Transverse colon (tissue), 4 donors: Measurements from ENCODE around the gene NKAIN2. TPM values are rescaled to one million over a fixed set of nuclear protein-coding genes. Genes with fewer than 3 reads are reported as not detected.

Source experiments
- DNase-seq: peaks from one replicate; pipeline ENCODE4 v3.0.0-alpha.2; 2019
- H3K27ac ChIP-seq, 4 donors: fragments of 200-600 bp; sonication (generic); 2 replicates each; pipeline ENCODE4 v1.5.1; 2016 to 2018; ENCODE audit warnings: inconsistent platforms in 4 of 4
- H3K27me3 ChIP-seq: fragments of 200-600 bp; sonication (generic); 2 replicates; pipeline ENCODE4 v1.5.1; 2017; ENCODE audit warnings: inconsistent platforms
- H3K36me3 ChIP-seq, 4 donors: fragments of 200-600 bp; sonication (generic); 2 replicates each; pipeline ENCODE4 v1.5.1; 2017 to 2019; ENCODE audit warnings: inconsistent platforms in 4 of 4
- H3K4me1 ChIP-seq, 4 donors: fragments of 200-600 bp; sonication (generic); 2 replicates each; pipeline ENCODE4 v1.5.1; 2017 to 2020; ENCODE audit warnings: inconsistent platforms in 4 of 4
- H3K4me3 ChIP-seq, 4 donors: fragments of 200-600 bp; sonication (generic); 1 replicate in 1 of 4; 2 replicates in 3 of 4; pipeline versions ENCODE4 v1.5.1 to v1.6.1; 2017 to 2019; ENCODE audit warnings: inconsistent platforms in 4 of 4
- H3K9me3 ChIP-seq, 2 donors: fragments of 200-600 bp; sonication (generic); 2 replicates each; pipeline ENCODE4 v1.5.1; 2017 to 2019; ENCODE audit warnings: inconsistent platforms in 2 of 2
- EP300 ChIP-seq: sonication (generic); formaldehyde crosslinking; IDR thresholded peaks from one replicate; pipeline ENCODE4 v1.6.1; 2017; ENCODE audit warnings: antibody characterized with exemption, low read depth
- POLR2A ChIP-seq: fragments of 450-650 bp; IDR thresholded peaks from one replicate; pipeline ENCODE4 v1.6.1; 2016; ENCODE audit warnings: antibody characterized with exemption, mild to moderate bottlenecking, moderate library complexity
- POLR2AphosphoS5 ChIP-seq, 3 donors: sonication (generic); formaldehyde crosslinking; IDR thresholded peaks; one replicate each; pipeline ENCODE4 v1.6.1; 2016; ENCODE audit warnings: antibody characterized with exemption in 3 of 3
- WGBS, 2 donors: methylation state at CpG; one replicate each; pipeline ENCODE4 v1.1.5; 2018; ENCODE audit warnings: low coverage in 1 of 2; 5-methylcytosine and 5-hydroxymethylcytosine counted together
- in situ Hi-C, 4 donors: fragments of 200-750 bp; cut with MboI; loops; one replicate each; pipeline versions ENCODE4 v1.15.0 to v1.15.1; 2017; ENCODE audit warnings: low sequenced_read_pairs in 3 of 4, low pct_ligation_motif_present in 1 of 4, low pct_unique_long_range_greater_than_20kb in 1 of 4
- intact Hi-C: fragments of 100-400 bp; cut with DNase I; formaldehyde crosslinking; loops from one replicate; pipeline ENCODE4 v1.15.1; 2023; ENCODE audit warnings: low total_unique reads
- total RNA-seq, 4 donors: library from RNA; depleted of rRNA; stranded (reverse); fragments of >200 nt; gene quantifications; one replicate each; pipeline ENCODE4 v1.1.0, GENCODE V29; 2016
- TF ChIP-seq, protein P1 (sequence below), 5 experiments: fragments of 200-600 bp in 3 of 5; fragments of 450-650 bp in 2 of 5; sonication (generic) in 3 of 5; IDR thresholded peaks; 1 replicate in 2 of 5; 2 replicates in 3 of 5; pipeline ENCODE4 v1.5.1; 2016 to 2017; ENCODE audit warnings: antibody characterized with exemption in 5 of 5, inconsistent platforms in 3 of 5, mild to moderate bottlenecking in 2 of 5, moderate library complexity in 1 of 5

NKAIN2 gene
- total RNA-seq, 4 donors from 2014 or later: 0.32 TPM; not detected in 3

DNA sequence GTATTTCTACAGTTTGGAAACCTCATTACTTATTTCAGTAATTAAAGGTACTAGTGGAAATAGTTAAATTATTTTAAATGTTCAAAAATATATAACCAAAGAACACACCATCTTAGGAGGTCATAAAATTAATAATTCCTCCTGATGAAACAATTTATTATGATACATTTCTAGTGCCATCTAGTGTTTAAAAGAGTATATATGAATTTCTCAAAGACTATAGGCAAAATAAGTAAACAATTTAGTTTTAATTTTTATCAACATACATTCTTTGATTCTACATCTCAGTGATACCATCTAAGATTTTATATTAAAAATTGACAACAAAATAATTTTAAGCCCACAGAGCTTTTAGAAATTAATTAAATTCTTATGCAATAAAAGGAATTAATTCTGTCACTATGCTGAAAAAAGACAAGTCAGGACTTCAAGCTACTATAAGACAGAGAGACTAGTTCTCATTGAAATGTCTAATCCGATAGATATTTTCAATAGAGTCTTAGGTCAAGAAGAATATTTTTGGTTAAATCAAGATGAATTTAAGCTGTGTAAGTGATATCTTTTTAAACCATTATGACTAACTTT, 1050.8 kb downstream of the NKAIN2 start:
- intact Hi-C loops: no loop called here
- in situ Hi-C loops: no loop called here

DNA sequence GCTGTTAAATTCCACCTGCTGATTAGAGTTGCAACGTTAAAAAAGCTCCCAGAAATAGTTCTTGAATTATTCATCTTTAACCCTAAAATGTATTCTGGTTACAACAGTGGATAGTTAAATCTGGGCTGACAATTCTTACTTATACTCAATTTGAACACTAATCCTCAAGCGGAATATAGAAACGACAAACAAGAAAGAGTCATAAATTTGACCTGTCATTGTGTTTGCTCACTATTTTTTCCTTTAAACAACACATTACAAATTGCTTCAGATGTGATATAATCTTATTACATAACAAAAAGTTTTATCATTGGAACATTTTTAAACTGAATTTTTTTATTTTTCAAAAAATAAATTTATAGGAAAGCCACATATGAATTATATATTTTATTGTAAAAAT, 1054.1 kb downstream of the NKAIN2 start:
- Histone ChIP-seq H3K27me3 (no peaks in the 10 kb centered on the region), H3K4me1 (no peaks in the 10 kb centered on the region), H3K9me3 (no peaks in the 10 kb centered on the region), H3K27ac (no peak overlapping the region), H3K36me3 (no peaks in the 10 kb centered on the region), H3K4me3 (no peak overlapping the region)
- no peak for DNase-seq
- in situ Hi-C loops: no loop called here
- 44 to 45% methylated on average over 3 of the region's 3 CpGs for WGBS, 2 donors
- TF ChIP-seq, protein P1, sequence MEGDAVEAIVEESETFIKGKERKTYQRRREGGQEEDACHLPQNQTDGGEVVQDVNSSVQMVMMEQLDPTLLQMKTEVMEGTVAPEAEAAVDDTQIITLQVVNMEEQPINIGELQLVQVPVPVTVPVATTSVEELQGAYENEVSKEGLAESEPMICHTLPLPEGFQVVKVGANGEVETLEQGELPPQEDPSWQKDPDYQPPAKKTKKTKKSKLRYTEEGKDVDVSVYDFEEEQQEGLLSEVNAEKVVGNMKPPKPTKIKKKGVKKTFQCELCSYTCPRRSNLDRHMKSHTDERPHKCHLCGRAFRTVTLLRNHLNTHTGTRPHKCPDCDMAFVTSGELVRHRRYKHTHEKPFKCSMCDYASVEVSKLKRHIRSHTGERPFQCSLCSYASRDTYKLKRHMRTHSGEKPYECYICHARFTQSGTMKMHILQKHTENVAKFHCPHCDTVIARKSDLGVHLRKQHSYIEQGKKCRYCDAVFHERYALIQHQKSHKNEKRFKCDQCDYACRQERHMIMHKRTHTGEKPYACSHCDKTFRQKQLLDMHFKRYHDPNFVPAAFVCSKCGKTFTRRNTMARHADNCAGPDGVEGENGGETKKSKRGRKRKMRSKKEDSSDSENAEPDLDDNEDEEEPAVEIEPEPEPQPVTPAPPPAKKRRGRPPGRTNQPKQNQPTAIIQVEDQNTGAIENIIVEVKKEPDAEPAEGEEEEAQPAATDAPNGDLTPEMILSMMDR (IDR thresholded peaks at IDR 0.05): no peak
- TF ChIP-seq POLR2AphosphoS5 (IDR thresholded peaks at IDR 0.05): no peak
- intact Hi-C loops: no loop called here

More for the DNA sequence above, 1050.8 kb downstream of the NKAIN2 start:
- TF ChIP-seq EP300: no peak
- TF ChIP-seq, protein P1 (IDR thresholded peaks at IDR 0.05): peak in 2 of 5 experiments; percentile 10 to 14
- Histone ChIP-seq H3K4me3 (no peak overlapping the region), H3K27ac (no peak overlapping the region), H3K4me1 (no peaks in the 10 kb centered on the region), H3K36me3 (no peaks in the 10 kb centered on the region), H3K27me3 (no peaks in the 10 kb centered on the region), H3K9me3 (no peaks in the 10 kb centered on the region)
- WGBS, 2 donors: 80 to 91% methylated on average over 1 of the region's 1 CpG
- DNase-seq: no peak

DNA sequence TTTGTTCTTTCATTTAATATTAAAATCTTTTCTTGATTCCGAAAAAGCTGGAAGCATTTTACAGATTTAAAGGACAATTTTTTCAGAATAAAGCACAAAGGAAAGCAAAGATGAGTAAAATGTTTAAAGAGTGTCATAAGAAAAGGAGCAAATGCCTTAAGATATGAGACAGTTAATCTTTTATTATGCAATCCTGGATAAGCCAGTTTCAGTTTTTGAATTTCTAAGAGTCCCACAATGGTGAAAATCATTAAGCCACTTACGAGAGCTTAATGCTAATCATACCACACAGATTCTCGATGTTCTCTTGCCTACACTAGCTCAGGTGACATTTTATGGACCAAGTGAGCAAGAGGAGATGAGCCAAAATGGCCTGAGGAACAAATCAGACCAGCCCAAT, 1054.9 kb downstream of the NKAIN2 start:
- no peaks in the 10 kb centered on the region for H3K4me1 ChIP-seq
- TF ChIP-seq, protein P1 (IDR thresholded peaks at IDR 0.05): no peak
- no peak for TF ChIP-seq POLR2A
- no peak for TF ChIP-seq EP300
- TF ChIP-seq POLR2AphosphoS5 (IDR thresholded peaks at IDR 0.05): no peak
- no peaks in the 10 kb centered on the region for H3K36me3 ChIP-seq
- intact Hi-C loops: no loop called here
- no peak for DNase-seq
- 73% methylated on average over 3 of the region's 3 CpGs for WGBS, 2 donors
- H3K27me3 ChIP-seq: no peaks in the 10 kb centered on the region
- in situ Hi-C loops: no loop called here
- no peaks in the 10 kb centered on the region for H3K9me3 ChIP-seq
- no peak overlapping the region for H3K4me3 ChIP-seq
- H3K27ac ChIP-seq: no peak overlapping the region

DNA sequence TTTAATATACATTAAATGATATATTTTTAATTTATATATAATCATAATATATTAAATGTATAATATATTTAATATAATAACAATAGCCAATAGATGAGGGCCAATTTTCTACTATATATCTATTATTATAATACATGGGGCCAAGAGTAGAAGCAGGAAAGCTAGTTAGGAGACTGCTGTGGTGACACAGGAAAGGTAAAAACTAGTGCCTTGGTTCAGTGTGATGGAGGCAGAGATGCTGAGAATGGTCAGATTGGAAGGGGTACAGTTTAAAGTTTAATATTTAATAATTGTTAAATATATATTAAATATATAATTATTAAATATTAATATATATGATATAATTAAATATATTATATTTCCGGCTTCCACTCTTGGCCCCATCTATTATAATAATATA, 1055.7 kb downstream of the NKAIN2 start:
- Histone ChIP-seq H3K27ac (no peak overlapping the region), H3K9me3 (no peaks in the 10 kb centered on the region), H3K4me3 (no peak overlapping the region), H3K4me1 (no peaks in the 10 kb centered on the region), H3K27me3 (no peaks in the 10 kb centered on the region), H3K36me3 (no peaks in the 10 kb centered on the region)
- 70 to 92% methylated on average over 1 of the region's 1 CpG for WGBS, 2 donors
- in situ Hi-C loops (no loop called here), intact Hi-C loops (no loop called here)
- TF ChIP-seq, protein P1 (IDR thresholded peaks at IDR 0.05): no peak
- TF ChIP-seq EP300 (no peak), POLR2AphosphoS5 (IDR thresholded peaks at IDR 0.05) (no peak), POLR2A (no peak)
- DNase-seq: no peak
